GM12878 (cell line): Measurements from ENCODE around the gene SGMS1.

Experiments
- EP300 ChIP-seq, 2 experiments: fragments of 150-350 bp in 1 of 2; IDR thresholded peaks; 2 replicates each; pipeline ENCODE4 v1.6.1; 2011 to 2012; ENCODE audit warnings: low read depth in 2 of 2, low read length in 2 of 2, borderline replicate concordance in 1 of 2, improper control_type of control experiment in 1 of 2, inconsistent platforms in 1 of 2; ENCODE audit not compliant: control insufficient read depth in 1 of 2
- HDAC2 ChIP-seq: fragments of 200-600 bp; sonication (generic); IDR thresholded peaks from 2 replicates; pipeline ENCODE4 v1.6.1; 2017
- PBX3 ChIP-seq: IDR thresholded peaks from 2 replicates; pipeline ENCODE4 v1.6.1; 2011; ENCODE audit warnings: mild to moderate bottlenecking, low read depth, low read length, moderate library complexity; ENCODE audit not compliant: insufficient replicate concordance
- POLR2A ChIP-seq: IDR thresholded peaks from 2 replicates; pipeline ENCODE4 v1.6.1; 2011; ENCODE audit warnings: low read depth, mild to moderate bottlenecking, low read length
- RELA ChIP-seq: fragments of 450-650 bp; IDR thresholded peaks from 2 replicates; pipeline ENCODE4 v1.8.0; 2014; ENCODE audit warnings: borderline replicate concordance; ENCODE audit not compliant: partially characterized antibody
- SP1 ChIP-seq: IDR thresholded peaks from one replicate; pipeline ENCODE4 v1.6.1; 2011; ENCODE audit warnings: low read depth, low read length
- ZZZ3 ChIP-seq: IDR thresholded peaks from 2 replicates; pipeline ENCODE4 v1.6.1; 2011; ENCODE audit warnings: low read depth; ENCODE audit not compliant: control insufficient read depth, insufficient read length
- TF ChIP-seq, protein P1 (sequence below): fragments of 450-650 bp; IDR thresholded peaks from 2 replicates; pipeline ENCODE4 v1.6.1; 2017; ENCODE audit warnings: low read depth, mild to moderate bottlenecking, moderate library complexity

- TF ChIP-seq SP1: no peak
- TF ChIP-seq ZZZ3: no peak
- TF ChIP-seq POLR2A: no peak
- TF ChIP-seq, protein P1, sequence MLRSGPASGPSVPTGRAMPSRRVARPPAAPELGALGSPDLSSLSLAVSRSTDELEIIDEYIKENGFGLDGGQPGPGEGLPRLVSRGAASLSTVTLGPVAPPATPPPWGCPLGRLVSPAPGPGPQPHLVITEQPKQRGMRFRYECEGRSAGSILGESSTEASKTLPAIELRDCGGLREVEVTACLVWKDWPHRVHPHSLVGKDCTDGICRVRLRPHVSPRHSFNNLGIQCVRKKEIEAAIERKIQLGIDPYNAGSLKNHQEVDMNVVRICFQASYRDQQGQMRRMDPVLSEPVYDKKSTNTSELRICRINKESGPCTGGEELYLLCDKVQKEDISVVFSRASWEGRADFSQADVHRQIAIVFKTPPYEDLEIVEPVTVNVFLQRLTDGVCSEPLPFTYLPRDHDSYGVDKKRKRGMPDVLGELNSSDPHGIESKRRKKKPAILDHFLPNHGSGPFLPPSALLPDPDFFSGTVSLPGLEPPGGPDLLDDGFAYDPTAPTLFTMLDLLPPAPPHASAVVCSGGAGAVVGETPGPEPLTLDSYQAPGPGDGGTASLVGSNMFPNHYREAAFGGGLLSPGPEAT: no peak
- no peak for TF ChIP-seq PBX3
- TF ChIP-seq HDAC2: no peak
- TF ChIP-seq RELA: no peak
- no peak for TF ChIP-seq EP300 (IDR thresholded peaks at IDR 0.05; ENCODE audit: borderline replicate concordance in 1 of 2, control insufficient read depth in 1 of 2, low read depth in 2 of 2, low read length in 2 of 2)
These were observed 30.0 kb upstream of the SGMS1 start for GRCh38 chr10:50653758-50654157.
